ENCODE results near the gene XCL1. TPM values are rescaled to one million over a fixed set of nuclear protein-coding genes. Genes with fewer than 3 reads are reported as not detected.

The XCL1 gene
- polyA plus RNA-seq, 1 donor from 2014 or later: 2.3 TPM

DNA sequence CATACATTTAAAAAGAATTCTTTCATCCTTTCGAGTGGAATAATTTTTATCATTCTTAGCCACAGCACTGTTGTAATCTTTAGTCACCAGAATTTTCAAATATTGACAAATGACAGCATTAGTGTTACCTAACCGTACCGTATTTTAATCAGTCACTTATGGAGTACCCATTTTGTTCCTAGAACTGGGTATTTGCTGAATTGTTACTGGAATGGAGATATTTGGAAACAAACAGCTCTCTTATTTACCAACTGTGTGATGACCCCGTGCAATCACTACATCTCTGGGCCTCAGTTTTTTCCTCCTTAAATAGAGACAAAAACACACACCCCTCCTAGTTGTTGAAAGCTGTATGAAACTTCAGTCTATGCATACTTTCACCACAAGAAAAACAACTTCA, 24.7 kb upstream of the XCL1 start:
- Histone ChIP-seq H3K4me2 (ENCODE audit: low read length) (no peak overlapping the region), H3K27ac (ENCODE audit: low read length) (no peak overlapping the region), H2AFZ (ENCODE audit: low read depth, low read length) (no peak overlapping the region), H4K20me1 (ENCODE audit: insufficient read depth) (no peaks in the 10 kb centered on the region), H3F3A (ENCODE audit: insufficient read depth, low read length, poor library complexity, severe bottlenecking) (no peaks in the 10 kb centered on the region), H3K9me3 (ENCODE audit: low read length) (no peaks in the 10 kb centered on the region), H3K27me3 (ENCODE audit: insufficient read depth, low read depth, low read length) (no peaks in the 10 kb centered on the region), H3K36me3 (ENCODE audit: insufficient read depth, low read length) (no peaks in the 10 kb centered on the region), H3K9ac (ENCODE audit: low read length) (no peak overlapping the region), H3K9me2 (ENCODE audit: insufficient read depth, low read length) (no peaks in the 10 kb centered on the region), H3K79me2 (replicated peaks; ENCODE audit: insufficient read depth, low read length) (no peaks in the 10 kb centered on the region), H3K4me3 (ENCODE audit: low read length) (no peak overlapping the region)
- TF ChIP-seq CTCF (IDR thresholded peaks at IDR 0.05; ENCODE audit: poor library complexity, severe bottlenecking): no peak
- TF ChIP-seq EP300 (conservative IDR thresholded peaks at IDR 0.05; ENCODE audit: poor library complexity, severe bottlenecking): no peak
- no peak for TF ChIP-seq EZH2 (IDR thresholded peaks at IDR 0.05; ENCODE audit: borderline replicate concordance, insufficient read depth, low read length, poor library complexity, severe bottlenecking)
- TF ChIP-seq SMC3 (conservative IDR thresholded peaks at IDR 0.05; ENCODE audit: poor library complexity): no peak
- TF ChIP-seq POLR2AphosphoS5 (IDR thresholded peaks at IDR 0.05): no peak
- no peak for TF ChIP-seq REST (IDR thresholded peaks at IDR 0.05; ENCODE audit: borderline replicate concordance)
- TF ChIP-seq RAD21 (conservative IDR thresholded peaks at IDR 0.05): no peak
- no peak for TF ChIP-seq TAF1 (IDR thresholded peaks at IDR 0.05; ENCODE audit: low read depth)
- no peak for TF ChIP-seq MXI1 (conservative IDR thresholded peaks at IDR 0.05; ENCODE audit: poor library complexity, severe bottlenecking)

GRCh38 chr1:168552961-168553360, 23.4 kb upstream of the XCL1 start:
- no peak overlapping the region for H2AFZ ChIP-seq (ENCODE audit: low read depth, low read length)
- H3K9ac ChIP-seq (ENCODE audit: low read length): no peak overlapping the region
- no peaks in the 10 kb centered on the region for H3K36me3 ChIP-seq (ENCODE audit: insufficient read depth, low read length)
- no peak overlapping the region for H3K27ac ChIP-seq (ENCODE audit: low read length)
- no peak for TF ChIP-seq REST (IDR thresholded peaks at IDR 0.05; ENCODE audit: borderline replicate concordance)
- no peak for TF ChIP-seq SMC3 (conservative IDR thresholded peaks at IDR 0.05; ENCODE audit: poor library complexity)
- no peak for TF ChIP-seq POLR2AphosphoS5 (IDR thresholded peaks at IDR 0.05)
- TF ChIP-seq EP300 (conservative IDR thresholded peaks at IDR 0.05; ENCODE audit: poor library complexity, severe bottlenecking): no peak
- TF ChIP-seq RAD21 (conservative IDR thresholded peaks at IDR 0.05): no peak
- no peak for TF ChIP-seq MXI1 (conservative IDR thresholded peaks at IDR 0.05; ENCODE audit: poor library complexity, severe bottlenecking)
- no peak for TF ChIP-seq EZH2 (IDR thresholded peaks at IDR 0.05; ENCODE audit: borderline replicate concordance, insufficient read depth, low read length, poor library complexity, severe bottlenecking)
- TF ChIP-seq CTCF (IDR thresholded peaks at IDR 0.05; ENCODE audit: poor library complexity, severe bottlenecking): no peak
- no peak for TF ChIP-seq TAF1 (IDR thresholded peaks at IDR 0.05; ENCODE audit: low read depth)
- no peak overlapping the region for H3K4me2 ChIP-seq (ENCODE audit: low read length)
- no peaks in the 10 kb centered on the region for H3F3A ChIP-seq (ENCODE audit: insufficient read depth, low read length, poor library complexity, severe bottlenecking)
- no peaks in the 10 kb centered on the region for H4K20me1 ChIP-seq (ENCODE audit: insufficient read depth)
- no peaks in the 10 kb centered on the region for H3K79me2 ChIP-seq (replicated peaks; ENCODE audit: insufficient read depth, low read length)
- H3K27me3 ChIP-seq (ENCODE audit: insufficient read depth, low read depth, low read length): no peaks in the 10 kb centered on the region
- no peak overlapping the region for H3K4me3 ChIP-seq (ENCODE audit: low read length)
- H3K9me3 ChIP-seq (ENCODE audit: low read length): no peaks in the 10 kb centered on the region
- H3K9me2 ChIP-seq (ENCODE audit: insufficient read depth, low read length): no peaks in the 10 kb centered on the region

Measured in neural cell (in vitro differentiated cells).